GM18951 (cell line): Measurements from ENCODE around the gene RTTN.

ENCODE experiments used
- POLR2A ChIP-seq: IDR thresholded peaks from 4 replicates; pipeline ENCODE4 v1.6.1; 2011; ENCODE audit warnings: mild to moderate bottlenecking; ENCODE audit not compliant: insufficient read length, insufficient read depth; ENCODE audit errors: extremely low read depth
- in situ Hi-C: fragments of 300-500 bp; cut with MboI; formaldehyde crosslinking; loops from one replicate; pipeline ENCODE4 v1.12.0; 2022; ENCODE audit warnings: low sequenced_read_pairs, mixed read lengths, inconsistent platforms; ENCODE audit not compliant: unreplicated experiment

RTTN gene

DNA sequence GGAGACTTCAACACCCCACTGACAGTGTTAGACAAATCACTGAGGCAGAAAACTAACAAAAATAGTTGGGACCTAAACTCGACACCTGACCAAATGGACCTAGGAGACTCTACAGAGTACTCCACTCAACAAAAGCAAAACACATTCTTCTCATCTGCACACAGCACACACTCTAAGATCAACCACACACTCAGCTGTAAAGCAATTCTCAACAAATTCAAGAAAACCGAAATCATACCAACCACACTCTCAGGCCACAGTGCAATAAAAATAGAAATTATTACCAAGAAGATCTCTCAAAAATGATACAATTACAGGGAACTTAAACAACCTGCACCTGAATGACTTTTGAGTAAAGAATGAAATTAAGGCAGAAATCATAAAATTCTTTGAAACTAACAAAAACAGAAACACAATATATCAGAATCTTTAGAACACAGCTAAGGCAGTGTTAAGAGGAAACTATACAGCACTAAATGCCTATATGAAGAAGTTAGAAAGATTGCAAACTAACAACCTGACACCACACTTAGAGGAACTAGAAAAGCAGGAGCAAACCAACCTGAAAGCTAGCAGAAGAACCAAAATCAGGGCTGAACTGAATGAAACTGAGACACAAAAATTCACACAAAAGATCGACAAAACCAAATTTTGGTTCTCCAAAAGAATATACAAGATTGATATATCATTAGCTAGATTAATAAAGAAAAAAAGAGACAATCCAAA is 46.3 kb downstream of the RTTN start:
- in situ Hi-C loops, result no loop called here
- no peak for TF ChIP-seq POLR2A

DNA sequence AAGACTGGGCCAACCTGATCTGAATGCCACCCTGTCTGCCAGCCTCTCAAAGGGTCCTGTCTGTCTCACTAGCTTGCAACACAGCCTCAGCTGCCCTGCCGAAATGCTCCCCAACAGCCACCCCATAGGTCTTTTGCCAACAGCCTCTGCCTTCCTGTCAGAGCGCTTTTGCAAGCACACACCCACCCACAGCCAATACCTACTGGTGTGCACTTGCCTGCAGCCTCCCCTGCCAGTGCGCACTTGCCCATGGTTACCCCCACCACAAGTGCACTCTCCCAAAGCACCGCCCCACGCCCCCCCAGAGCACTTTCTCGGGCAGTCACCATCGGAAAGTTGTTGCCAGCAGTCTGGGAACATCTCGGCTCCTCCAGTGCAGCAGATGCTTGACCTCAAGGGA is 48.6 kb downstream of the RTTN start:
- in situ Hi-C loops, result no loop called here
- no peak for TF ChIP-seq POLR2A

DNA sequence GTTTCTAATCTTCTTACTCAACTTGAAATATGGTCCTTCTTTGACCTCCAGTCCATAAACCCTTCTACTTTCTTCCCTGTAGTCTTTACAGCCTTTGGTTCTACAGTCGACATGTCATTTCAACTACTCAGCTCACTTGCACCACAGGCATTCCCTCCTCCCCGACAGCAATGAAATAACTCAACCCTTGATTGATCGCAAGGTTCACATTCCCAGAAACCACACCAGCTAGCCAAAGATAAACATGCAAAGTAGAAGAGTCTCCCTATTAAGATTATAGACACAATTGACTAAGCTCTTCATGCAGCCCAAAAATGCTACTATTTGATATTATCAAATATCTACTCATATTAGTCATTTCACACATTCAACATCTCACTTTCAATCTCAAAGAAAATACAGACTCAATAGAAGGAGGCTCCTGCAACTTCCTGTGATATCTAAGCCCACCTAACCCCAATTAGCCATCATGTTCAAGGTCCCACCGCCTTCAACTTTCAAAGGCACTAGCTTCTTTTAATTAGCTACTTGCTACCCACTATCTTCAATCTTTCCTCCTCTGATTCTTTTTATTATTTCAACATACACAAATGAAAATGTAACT is 50.8 kb downstream of the RTTN start:
- in situ Hi-C loops, result no loop called here
- no peak for TF ChIP-seq POLR2A

DNA sequence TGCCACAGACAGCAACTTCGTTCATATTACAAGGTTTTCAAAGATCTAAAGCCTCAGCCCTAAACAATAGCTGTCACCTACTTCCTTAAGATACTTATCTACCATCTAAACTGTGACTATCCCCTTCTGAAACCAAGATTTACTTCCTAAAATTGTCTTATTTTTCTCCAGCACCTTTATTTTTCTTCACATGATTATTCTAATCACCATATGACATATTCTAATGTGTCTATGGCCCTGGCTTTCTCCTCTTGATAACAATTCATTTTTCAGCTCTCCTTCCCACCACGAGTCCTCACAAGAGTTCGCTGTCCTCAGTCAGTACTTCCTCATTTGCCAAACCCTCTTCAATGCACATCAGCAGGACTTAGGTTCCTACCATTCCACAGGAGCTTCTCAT is 53.9 kb downstream of the RTTN start:
- TF ChIP-seq POLR2A, result no peak
- in situ Hi-C loops, result no loop called here

DNA sequence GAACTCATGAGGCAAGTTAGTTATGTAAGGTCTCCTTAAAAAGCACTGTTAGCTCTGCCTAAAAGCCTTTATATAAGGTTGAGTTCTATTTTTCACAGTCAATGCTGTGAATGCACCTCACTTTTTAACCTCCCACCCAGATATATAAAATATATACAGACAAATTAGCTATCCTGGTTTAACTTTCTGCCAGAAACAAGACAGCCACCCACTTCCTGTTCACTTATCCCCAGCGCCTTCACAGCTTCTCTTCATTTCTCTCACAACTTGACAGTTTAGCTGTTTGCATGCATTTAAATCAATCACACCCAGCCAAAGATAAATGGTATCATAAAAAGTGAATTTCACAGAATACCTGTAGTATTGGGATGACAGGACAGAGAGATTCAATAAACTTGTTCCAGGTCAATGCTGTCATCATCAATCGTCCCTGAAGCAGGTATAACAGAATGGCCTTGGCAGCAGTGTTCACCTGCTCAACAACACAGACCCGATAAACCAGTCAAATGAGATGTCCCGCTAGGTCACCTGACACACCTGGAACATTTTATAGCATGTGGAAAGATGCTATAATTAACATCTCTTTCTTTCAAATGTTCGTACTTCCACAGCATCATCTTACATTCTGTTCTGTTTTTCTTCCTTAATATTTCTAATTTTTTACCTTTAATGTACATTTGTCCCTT is 55.7 kb downstream of the RTTN start:
- TF ChIP-seq POLR2A, result no peak
- in situ Hi-C loops, result no loop called here

DNA sequence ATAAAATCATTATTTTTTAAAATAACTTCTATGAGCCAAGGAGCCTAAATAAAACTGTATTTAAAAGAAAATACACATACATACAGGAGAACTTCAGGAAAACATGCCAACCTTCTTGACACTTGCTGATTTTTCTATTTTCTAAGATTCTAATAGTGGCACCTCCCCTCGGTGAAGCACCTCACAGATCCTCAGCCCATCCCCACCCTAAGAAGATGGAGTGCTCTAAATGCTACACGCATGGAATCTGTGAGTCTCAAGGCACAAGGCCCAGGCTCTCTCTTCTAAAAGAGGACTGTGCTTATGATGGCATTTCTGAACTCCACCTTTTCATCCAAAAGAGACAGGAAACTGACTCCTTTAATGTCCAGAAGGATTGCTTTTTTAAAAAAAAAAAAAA is 56.3 kb downstream of the RTTN start:
- in situ Hi-C loops, result no loop called here
- TF ChIP-seq POLR2A, result no peak

DNA sequence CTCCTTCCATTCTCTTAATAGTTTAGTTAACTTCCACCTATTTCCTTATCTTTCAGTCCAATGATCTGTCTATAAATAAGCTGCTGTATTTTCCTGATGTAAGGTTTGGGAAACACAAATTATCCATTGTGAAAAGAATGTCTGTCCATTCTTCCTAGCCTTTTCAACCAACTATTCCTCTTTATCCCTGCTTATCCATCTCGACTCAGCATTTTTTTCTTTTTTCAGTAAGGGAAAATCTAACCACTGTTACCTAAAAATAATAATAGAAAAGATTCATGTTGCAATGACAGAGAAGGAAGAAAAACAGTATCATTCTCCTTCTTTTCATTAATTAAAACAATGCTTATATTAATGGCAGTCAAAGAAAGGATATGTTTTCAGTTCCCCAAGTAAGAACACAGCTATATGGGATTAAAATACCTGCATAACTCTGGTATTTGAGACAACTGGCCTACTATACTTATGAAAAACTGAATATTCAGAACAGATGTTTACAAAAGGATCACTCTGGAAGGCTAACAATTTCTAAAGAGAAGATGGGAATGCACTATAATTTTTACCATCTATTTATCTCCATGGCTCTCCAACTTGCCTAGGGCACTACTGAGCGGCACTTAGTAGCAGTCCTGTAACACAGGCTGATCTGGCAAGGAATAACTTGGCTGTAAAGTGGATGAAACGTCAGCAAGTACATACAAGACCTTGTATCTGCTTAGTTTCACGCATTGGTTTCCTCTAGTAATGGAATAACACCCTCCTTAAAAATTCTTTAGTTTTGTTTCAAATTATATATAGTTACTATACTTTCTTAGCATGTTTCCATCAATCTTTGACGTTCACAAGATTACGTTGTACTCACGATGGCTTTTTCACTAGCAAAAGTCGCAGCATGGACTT is 57.2 kb downstream of the RTTN start:
- in situ Hi-C loops, result no loop called here
- no peak for TF ChIP-seq POLR2A

DNA sequence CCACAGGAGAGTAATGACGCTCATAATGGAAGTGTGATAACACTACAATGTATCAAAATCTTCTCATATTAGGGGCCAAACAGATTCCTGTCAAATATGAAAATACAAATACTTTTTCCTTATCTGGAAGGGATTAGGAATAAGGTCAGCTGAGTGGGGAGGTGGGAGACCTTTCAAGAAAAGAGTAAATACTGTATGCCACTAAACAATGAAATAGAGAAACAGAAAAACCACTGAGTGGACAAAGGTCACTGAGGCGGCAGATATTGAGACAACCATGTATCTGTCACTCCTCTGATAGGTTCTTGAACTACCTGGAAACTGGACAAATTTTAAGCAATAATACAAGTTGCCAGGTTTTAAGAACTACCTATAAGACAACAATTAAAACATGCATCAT is 59.3 kb downstream of the RTTN start:
- in situ Hi-C loops, result no loop called here
- no peak for TF ChIP-seq POLR2A

DNA sequence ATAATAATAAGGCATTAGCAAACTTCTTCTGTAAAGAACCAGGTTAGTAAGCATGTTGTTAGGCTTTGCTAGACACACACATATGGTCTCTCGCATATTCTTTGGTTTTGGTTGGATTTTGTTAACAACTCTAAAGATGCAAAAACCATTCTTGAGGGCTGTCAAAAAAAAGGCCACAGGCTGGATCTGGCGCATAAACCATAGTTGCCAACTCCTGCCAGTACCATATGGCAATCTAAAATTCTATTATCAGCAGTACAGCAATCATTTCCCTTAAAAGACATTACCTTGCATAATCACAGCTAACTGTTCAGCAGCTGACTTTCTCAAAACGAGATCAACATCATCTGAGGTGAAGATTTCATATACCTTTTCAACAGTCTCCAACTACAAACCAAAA is 63.5 kb downstream of the RTTN start:
- in situ Hi-C loops, result no loop called here
- no peak for TF ChIP-seq POLR2A

DNA sequence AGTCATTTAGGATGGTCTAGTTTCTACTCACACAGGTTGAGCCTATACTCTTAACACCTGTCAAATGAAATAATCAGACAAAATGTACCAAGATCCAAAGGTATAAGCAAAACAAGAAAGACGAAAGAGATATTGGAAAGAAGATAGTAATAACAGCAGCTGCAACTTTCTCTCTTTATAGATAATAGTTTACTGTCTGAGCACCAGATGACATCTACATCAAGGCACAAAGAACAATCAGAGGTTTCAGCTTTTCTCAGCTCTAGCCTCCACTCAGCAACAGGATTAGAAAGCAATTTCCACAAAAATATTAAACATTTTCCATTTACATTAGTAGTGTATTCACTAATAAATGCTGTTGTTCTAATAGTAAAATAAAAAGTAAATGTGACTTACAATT is 66.3 kb downstream of the RTTN start:
- in situ Hi-C loops, result no loop called here
- no peak for TF ChIP-seq POLR2A

DNA sequence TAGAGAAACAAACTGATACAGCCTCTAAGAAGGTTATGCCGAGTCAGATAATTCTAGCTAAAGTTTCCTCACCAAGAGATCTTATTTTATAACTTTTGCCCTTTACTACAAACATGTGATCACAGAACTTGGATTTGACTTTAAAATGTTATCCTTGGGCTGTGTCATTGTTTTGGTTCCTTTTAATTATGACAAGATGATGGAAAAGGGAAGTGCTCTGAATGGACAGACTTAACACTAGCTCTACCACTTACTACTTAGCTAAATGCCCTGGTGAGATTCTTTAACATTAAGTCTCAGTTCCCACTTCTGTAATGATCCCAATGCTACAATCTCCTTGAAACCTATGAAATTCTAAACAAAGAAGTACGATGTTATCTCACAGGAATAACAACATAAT is 69.9 kb downstream of the RTTN start:
- TF ChIP-seq POLR2A, result no peak
- in situ Hi-C loops, result no loop called here

DNA sequence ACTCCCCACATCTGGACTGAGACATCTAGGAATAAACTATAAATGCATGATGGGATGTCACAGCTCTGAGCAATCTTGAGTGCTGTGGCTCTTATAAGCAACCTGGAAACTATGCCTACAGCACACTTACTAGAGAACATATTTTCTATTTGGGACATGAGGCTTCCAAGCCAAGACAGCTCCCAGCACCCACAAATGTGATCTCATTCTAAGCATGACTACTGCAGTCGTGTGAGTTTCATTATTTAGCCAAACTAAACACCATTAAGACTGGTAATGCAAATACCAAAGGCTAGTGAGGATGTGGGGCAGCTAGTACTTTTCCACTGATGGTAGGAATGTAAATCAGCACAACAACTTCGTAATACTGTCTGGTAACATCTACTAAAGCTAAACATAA is 72.5 kb downstream of the RTTN start:
- no peak for TF ChIP-seq POLR2A
- in situ Hi-C loops, result no loop called here

DNA sequence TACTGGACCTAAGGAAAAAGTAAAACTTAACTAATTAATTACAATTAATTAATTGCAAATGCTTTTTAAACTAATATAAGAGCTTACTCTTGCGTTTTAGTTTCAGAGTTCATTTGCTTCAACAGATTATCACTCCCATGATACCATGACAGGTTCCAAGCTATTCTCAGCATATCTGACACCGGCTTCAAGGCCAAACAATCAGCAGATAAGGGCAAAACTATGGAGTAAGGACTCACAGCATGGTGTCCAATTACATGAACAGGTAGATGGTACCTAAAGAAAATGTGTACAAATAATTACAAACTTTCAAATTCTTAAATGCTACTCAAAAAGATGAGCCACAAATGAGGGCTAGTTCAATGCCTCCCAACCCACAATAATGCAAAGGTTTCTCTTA is 77.2 kb downstream of the RTTN start:
- TF ChIP-seq POLR2A, result no peak
- in situ Hi-C loops, result no loop called here
